Activated CD4-positive, alpha-beta T cell treated with anti-CD3 and anti-CD28 coated beads for 36 hours (primary cell): ENCODE measurements around the gene PRKAB1. TPM values are rescaled to one million over a fixed set of nuclear protein-coding genes. Genes with fewer than 3 reads are reported as not detected.

Experiments
- ATAC-seq: fragments of 200-7000 bp; cut with Tn5 transposase; one replicate; pipeline ENCODE4 v1.10.0; 2021; ENCODE audit warnings: mild to moderate bottlenecking, moderate library complexity
- CTCF ChIA-PET: fragments of 350-600 bp; sonication (Branson Sonifier 250); formaldehyde crosslinking; loops from one replicate; lab custom pipeline; 2021; ENCODE audit warnings: antibody characterized with exemption; lab: Charles Lee
- POLR2A ChIA-PET: fragments of 350-600 bp; sonication (Branson Sonifier 250); formaldehyde crosslinking; loops from one replicate; lab custom pipeline; 2021; ENCODE audit warnings: antibody characterized with exemption, inconsistent platforms; lab: Charles Lee
- DNase-seq: peaks from one replicate; pipeline ENCODE4 v3.0.0-alpha.2; 2020
- H3K27ac Mint-ChIP-seq: one replicate; pipeline ENCODE4 v1.8.0; 2021; ENCODE audit warnings: mixed read lengths
- H3K27me3 Mint-ChIP-seq: one replicate; pipeline ENCODE4 v1.8.0; 2021; ENCODE audit warnings: mixed read lengths
- H3K36me3 Mint-ChIP-seq: one replicate; pipeline ENCODE4 v1.8.0; 2021; ENCODE audit warnings: low read depth, mixed read lengths
- H3K4me1 Mint-ChIP-seq: one replicate; pipeline ENCODE4 v1.8.0; 2021; ENCODE audit warnings: mixed read lengths
- H3K4me3 Mint-ChIP-seq: one replicate; pipeline ENCODE4 v1.8.0; 2021; ENCODE audit warnings: mild to moderate bottlenecking, moderate library complexity, mixed read lengths
- H3K9me3 Mint-ChIP-seq: one replicate; pipeline ENCODE4 v1.8.0; 2021; ENCODE audit warnings: low read depth, mixed read lengths
- intact Hi-C, 2 experiments: fragments of 100-400 bp; cut with DNase I in 1 of 2; cut with micrococcal nuclease in 1 of 2; formaldehyde crosslinking; loops; one replicate each; pipeline versions ENCODE4 v1.14.2 to v1.15.1; 2022 to 2024; cut with DNase I, micrococcal nuclease
- microRNA-seq: library from miRNA; unstranded; fragments of <30 nt; microRNA quantifications from one replicate; pipeline ENCODE4 v1.2.0, GENCODE V29; 2021; ENCODE audit warnings: borderline replicate concordance
- total RNA-seq, 2 experiments: library from RNA; stranded (reverse); gene quantifications; one replicate each; pipeline ENCODE4 v1.2.3, GENCODE V29; 2021

The PRKAB1 gene
- total RNA-seq, 2 experiments from 2014 or later: 18.0 to 21.7 TPM

- Mint-ChIP-seq H3K4me1 (peaks cover 6% of the 10 kb centered on the region), H3K27ac (no peak overlapping the region), H3K27me3 (no peaks in the 10 kb centered on the region), H3K9me3 (no peaks in the 10 kb centered on the region), H3K4me3 (no peak overlapping the region), H3K36me3 (peaks cover 20% of the 10 kb centered on the region)
- POLR2A ChIA-PET: no interaction called here
- no peak for DNase-seq
- ATAC-seq: no peak
- intact Hi-C loops: no loop called here
- CTCF ChIA-PET: interaction anchor here (0.6 kb wide), 1 partner anchor 49 kb away, joined by 3 read pairs; no protein-coding TSS in a partner anchor
Measured at GRCh38 chr12:119730381-119730780, 62.4 kb downstream of the PRKAB1 start.

Small RNA genes lying within 50 kb of the gene (microRNA-seq; reads per million reads assigned to microRNA genes)
- gene MIR1178: not detected

Other genes with a start within 250 kb of the PRKAB1 start
- gene TMEM233, start 74.4 kb upstream of the PRKAB1 start, total RNA-seq: not detected
- 10 to 100 TPM; 54.6 to 71.5 TPM for gene CIT, start 209.2 kb downstream of the PRKAB1 start, total RNA-seq